HG03066 (cell line): ENCODE data around the gene ZNF185.

ENCODE experiments used
- ATAC-seq: cut with Tn5 transposase; IDR thresholded peaks from one replicate; pipeline ENCODE4 v1.9.1; 2021; ENCODE audit warnings: low read depth; ENCODE audit not compliant: unreplicated experiment

Gene ZNF185

GRCh38 chrX:152895121-152895520 lies 2.7 kb upstream of the ZNF185 start:
- no peak for ATAC-seq

DNA sequence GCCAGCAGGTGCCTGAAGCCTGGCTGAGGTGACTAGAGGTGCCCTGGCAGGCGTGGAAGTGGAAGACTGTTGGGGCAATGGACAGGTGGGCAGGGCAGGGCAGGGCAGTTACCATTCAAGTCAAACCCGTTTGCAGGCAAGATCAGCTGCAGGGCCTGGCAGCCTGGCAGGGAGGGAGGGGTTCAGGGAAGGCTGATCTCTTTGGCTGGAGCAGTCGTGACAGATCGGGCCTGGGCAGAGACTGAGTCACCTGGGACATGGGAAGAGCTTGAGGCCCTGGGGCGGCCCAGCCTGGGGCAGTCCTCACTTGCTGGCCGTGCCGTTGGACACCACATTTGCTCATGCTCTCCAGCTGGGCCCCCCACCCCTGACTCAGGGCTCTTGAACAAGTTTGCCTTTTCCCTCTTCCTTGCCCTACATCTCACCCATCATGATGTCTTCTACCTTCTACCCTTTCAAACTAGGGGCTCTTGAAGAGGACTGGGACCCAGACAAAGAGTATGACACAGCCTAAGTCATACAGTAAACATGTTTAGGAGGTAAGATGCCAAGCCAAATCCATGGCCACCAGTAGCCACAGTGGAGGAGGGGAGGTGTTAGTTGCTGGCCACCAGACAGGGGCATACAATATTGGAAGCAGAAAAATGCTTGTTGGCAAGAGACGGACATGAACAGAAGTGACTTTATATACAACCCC lies 2.0 kb upstream of the ZNF185 start:
- ATAC-seq, result no peak

DNA sequence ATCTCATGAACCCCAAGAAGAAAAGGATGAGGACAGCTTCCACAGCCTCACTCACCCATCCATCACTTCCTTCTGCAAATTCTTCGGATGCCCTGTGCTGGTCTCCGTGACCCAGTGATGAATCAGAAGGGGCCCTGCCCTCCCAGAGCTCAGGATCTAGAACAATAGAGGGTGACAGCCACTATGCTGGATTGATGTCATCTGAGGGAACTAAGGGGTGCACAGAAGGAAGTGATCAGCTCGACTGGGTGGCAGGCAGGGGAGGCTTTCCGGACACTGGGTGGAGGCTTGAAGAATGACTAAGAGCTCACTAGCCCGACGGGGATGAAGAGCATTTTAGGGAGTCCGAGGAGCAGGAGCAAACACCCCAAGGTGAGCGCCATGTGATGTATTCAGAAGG lies 1.4 kb upstream of the ZNF185 start:
- no peak for ATAC-seq

- ATAC-seq, result no peak
Observed at GRCh38 chrX:152898442-152898841, 575 bp downstream of the ZNF185 start.

- ATAC-seq, result no peak
Observed at GRCh38 chrX:152899111-152899873, 1.4 kb downstream of the ZNF185 start.

- no peak for ATAC-seq
Observed at GRCh38 chrX:152899874-152900719, 2.2 kb downstream of the ZNF185 start.

DNA sequence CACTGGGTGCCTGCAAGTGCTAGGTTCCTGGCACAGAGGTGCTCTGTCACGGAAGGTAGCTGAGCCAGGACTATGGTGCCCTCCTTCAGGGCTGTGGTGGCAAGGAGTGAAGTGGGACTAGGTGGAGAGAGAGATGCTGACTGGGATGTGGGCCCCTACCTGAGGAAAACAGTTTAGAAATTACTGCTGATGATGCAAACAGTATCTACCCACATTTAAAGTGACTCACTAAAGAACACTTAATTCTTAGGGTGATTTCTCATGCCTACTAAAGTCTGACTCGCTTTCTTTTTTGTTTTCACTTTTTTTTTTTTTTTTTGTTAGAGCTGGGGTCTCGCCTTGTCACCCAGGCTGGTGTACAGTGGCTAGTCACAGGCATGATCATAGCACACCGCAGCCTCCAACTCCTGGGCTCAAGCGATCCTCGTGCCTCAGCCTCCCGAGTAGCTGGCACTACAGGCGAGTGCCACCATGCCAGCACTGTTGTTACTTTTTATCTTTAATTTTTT lies 3.1 kb downstream of the ZNF185 start:
- ATAC-seq, result no peak

DNA sequence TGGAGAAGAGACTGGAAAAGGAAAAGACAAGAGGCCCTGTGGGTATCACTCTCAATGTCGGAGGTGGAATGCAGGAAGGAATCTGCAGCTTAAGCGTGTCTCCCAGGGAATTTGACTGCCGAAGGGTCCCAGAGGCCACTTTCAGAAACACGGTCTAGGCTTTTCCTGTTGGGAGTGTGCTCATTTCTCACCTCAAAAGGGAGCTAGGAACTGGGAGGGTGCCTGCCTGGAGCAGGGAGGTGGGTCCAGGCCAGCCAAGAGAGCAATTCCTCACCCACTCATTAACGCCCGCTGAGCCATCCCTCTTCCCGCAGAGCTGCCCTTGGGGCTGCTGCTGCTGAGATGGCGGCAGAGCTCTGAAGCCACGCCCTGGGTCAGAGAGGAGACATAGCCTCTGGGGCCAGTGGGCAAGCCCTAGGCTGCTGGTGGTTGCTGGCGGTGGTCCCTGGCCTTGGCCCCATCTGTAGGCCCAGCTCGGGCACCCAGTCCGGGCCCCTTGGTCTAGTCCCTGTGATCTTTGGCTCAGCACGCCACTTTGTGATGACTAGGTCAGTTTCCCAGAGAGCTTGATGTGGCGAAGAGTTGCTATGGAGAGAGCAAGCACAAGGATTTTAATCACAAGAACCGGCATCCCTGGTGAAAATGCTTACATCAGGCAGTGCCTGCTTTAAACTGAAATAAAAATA lies 4.1 kb downstream of the ZNF185 start:
- ATAC-seq, result no peak

DNA sequence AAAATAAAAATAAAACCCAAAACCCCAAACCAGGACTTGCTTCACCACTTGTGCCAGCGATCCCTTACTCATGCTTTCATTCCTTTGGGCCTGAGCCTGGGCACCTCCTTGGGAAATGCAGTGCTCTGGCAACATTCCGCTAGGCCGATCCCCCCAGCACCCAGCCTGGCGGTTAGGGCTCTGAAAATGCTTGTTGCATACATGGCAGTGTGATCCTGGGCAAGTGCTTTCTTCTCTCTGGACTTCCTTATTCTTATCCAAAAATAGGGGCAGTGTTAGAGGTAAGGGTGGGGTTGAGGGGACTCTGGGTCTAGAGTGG lies 4.6 kb downstream of the ZNF185 start:
- ATAC-seq, result no peak

GRCh38 chrX:152903589-152903988 lies 5.7 kb downstream of the ZNF185 start:
- no peak for ATAC-seq

DNA sequence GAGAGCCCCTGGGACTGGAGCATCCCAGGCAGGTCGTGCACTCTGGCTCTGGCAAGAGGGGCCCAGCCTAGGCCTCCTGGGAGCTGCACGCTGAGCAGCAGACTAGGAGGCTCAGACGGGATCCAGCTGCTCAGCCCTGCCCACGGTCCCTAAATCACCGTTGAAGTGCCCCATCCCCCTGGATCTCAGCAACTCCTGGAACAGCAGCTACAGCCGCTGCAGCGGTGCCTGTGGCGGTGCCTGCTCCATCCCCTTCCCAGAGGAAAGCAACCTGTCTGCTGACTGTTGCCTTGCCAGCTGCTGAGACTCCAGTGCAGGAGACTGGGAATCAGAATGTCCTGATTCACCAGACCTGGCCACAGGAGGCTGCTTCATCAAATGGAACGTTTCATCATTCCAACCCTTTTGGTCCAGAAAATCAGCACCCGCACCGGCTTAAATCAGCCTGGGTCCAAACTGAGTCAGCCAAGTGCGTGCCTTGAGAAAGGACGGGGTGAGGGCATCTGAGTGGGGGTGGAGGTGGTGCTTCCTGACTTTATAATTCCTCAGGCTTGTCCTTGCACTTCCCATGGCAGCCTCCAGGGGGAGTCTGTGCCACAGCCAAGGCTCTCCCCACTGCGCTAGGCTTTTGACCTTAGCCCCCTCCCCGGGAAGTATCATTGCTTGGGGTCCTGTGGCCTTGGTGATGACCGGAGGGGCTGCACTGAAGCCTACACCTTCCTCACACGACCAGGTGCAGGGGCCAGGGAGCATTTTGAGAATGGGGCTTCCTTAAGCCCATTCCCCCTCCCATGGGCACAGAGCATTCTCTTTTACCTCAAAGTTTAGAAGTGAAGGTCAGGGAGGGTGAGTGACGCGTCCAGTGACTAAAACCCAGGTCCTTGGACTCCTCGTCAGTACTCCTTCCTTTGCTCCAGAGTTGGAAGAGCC lies 6.5 kb downstream of the ZNF185 start:
- ATAC-seq, result no peak

- ATAC-seq, result no peak
Observed at GRCh38 chrX:152905081-152905420, 7.2 kb downstream of the ZNF185 start.

GRCh38 chrX:152907084-152907651 lies 9.3 kb downstream of the ZNF185 start:
- ATAC-seq, result no peak

DNA sequence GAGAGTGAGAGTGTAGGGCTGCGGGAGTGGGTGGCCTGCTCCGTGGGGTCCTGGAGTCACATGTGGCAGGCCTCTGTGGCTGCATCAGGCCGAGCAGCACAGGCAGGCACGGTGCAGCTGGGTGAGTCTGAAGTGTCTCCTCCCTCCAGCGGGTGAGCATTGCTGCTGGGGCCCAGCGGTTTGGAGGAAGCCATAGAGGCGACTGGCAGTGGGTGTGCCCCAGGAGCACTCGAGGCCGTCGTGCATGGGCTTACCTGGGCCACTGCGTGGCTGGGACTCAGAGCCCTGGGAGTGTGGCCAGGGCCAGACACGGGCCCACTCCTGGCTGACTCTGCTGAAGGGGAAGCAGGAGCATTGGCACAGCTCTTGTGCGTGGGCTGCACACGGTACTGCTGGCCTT lies 10.6 kb downstream of the ZNF185 start:
- ATAC-seq, result no peak

- peak; percentile 76 for ATAC-seq
Observed at GRCh38 chrX:152910018-152910417, 12.2 kb downstream of the ZNF185 start.

DNA sequence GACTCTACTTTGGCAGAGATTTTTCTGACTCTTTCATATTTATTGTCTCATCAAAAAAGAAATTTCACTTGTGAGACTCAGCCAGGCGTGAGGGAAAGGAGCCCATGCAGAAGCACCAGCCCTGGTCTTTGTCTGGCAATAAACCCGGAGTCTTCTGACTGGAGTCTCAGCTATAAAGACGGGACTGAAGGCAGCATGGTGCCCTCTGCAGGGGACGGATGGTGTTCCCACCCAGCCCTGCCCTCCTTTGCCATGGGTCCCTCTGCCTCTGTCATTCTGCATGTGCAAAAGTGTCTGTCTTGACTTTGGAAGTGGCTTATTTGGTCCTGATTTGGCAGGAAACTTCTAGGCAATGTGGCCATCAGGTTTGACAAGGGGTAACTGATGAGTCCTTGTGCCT lies 14.2 kb downstream of the ZNF185 start:
- ATAC-seq, result no peak

- ATAC-seq, result no peak
Observed at GRCh38 chrX:152912641-152913040, 14.8 kb downstream of the ZNF185 start.

- ATAC-seq, result no peak
Observed at GRCh38 chrX:152913346-152913745, 15.5 kb downstream of the ZNF185 start.

- ATAC-seq, result no peak
Observed at GRCh38 chrX:152913910-152914309, 16.0 kb downstream of the ZNF185 start.
